Calu3 (cell line): Measurements from ENCODE around the gene FGFR1OP2. TPM values are rescaled to one million over a fixed set of nuclear protein-coding genes. Genes with fewer than 3 reads are reported as not detected.
A peak's percentile ranks its signal among the peaks of the same experiment; 100 is the strongest.

Experiments
- BruUV-seq: library from RNA; stranded (reverse); fragments of 400-500 nt; replicated peaks from 2 replicates; lab custom pipeline; 2021; lab: Mats Ljungman, UMichigan
- CTCF ChIA-PET: fragments of 300-600 bp; sonication (Branson Sonifier 250); formaldehyde crosslinking; loops from one replicate; lab custom pipeline; 2022; ENCODE audit warnings: antibody characterized with exemption; lab: Charles Lee
- DNase-seq: peaks from one replicate; pipeline ENCODE4 v3.0.0; 2022
- H3K27ac Mint-ChIP-seq: one replicate; pipeline ENCODE4 v1.8.0; 2022; ENCODE audit warnings: mixed read lengths; ENCODE audit not compliant: unreplicated experiment
- H3K27me3 Mint-ChIP-seq: one replicate; pipeline ENCODE4 v1.8.0; 2022; ENCODE audit warnings: mixed read lengths; ENCODE audit not compliant: unreplicated experiment
- H3K36me3 Mint-ChIP-seq: one replicate; pipeline ENCODE4 v1.8.0; 2022; ENCODE audit warnings: mild to moderate bottlenecking, moderate library complexity, mixed read lengths; ENCODE audit not compliant: insufficient read depth, unreplicated experiment
- H3K4me1 Mint-ChIP-seq: one replicate; pipeline ENCODE4 v1.8.0; 2022; ENCODE audit warnings: mild to moderate bottlenecking, low read depth, mixed read lengths; ENCODE audit not compliant: unreplicated experiment
- H3K4me3 Mint-ChIP-seq: one replicate; pipeline ENCODE4 v1.8.0; 2022; ENCODE audit warnings: mild to moderate bottlenecking, low read depth, moderate library complexity, mixed read lengths; ENCODE audit not compliant: unreplicated experiment
- H3K9me3 Mint-ChIP-seq: one replicate; pipeline ENCODE4 v1.8.0; 2022; ENCODE audit warnings: low read depth, mixed read lengths; ENCODE audit not compliant: unreplicated experiment
- CTCF ChIP-seq: fragments of 200-600 bp; IDR thresholded peaks from one replicate; pipeline ENCODE4 v1.8.0; 2022; ENCODE audit warnings: antibody characterized with exemption; ENCODE audit not compliant: unreplicated experiment
- intact Hi-C: fragments of 100-400 bp; cut with micrococcal nuclease; formaldehyde crosslinking; loops from one replicate; pipeline ENCODE4 v1.10.0; 2022; ENCODE audit not compliant: unreplicated experiment
- total RNA-seq: library from RNA; stranded (reverse); gene quantifications from 2 replicates; pipeline ENCODE4 v1.2.3, GENCODE V29; 2022

FGFR1OP2 gene
- total RNA-seq, 1 experiment from 2014 or later: 37.5 TPM

GRCh38 chr12:26935636-26936378 is 2.5 kb upstream of the FGFR1OP2 start:
- Mint-ChIP-seq H3K4me3 (peak overlapping the region; percentile 94), H3K36me3 (peaks cover 32% of the 10 kb centered on the region), H3K27me3 (no peaks in the 10 kb centered on the region), H3K9me3 (no peaks in the 10 kb centered on the region), H3K27ac (no peak overlapping the region), H3K4me1 (peaks cover 29% of the 10 kb centered on the region)
- no peak for DNase-seq
- intact Hi-C loops: loop anchor here (5.0 kb wide), 1 partner anchor 76 kb away; the partner anchor contains the start of gene TM7SF3
- BruUV-seq: no TSS peak
- no peak for TF ChIP-seq CTCF
- CTCF ChIA-PET: interaction anchor here (0.6 kb wide), 2 partner anchors 30 to 392 kb away, joined by 3 to 5 read pairs; no protein-coding TSS in a partner anchor

GRCh38 chr12:26936559-26937442 is 1.5 kb upstream of the FGFR1OP2 start:
- TF ChIP-seq CTCF: no peak
- peak overlapping the region; percentile 94 for H3K4me3 Mint-ChIP-seq
- H3K36me3 Mint-ChIP-seq: peaks cover 32% of the 10 kb centered on the region
- H3K9me3 Mint-ChIP-seq: no peaks in the 10 kb centered on the region
- CTCF ChIA-PET: interaction anchor here (0.6 kb wide), 1 partner anchor 391 kb away, joined by 5 read pairs; no protein-coding TSS in a partner anchor
- peak overlapping the region; percentile 95 for H3K27ac Mint-ChIP-seq
- no peaks in the 10 kb centered on the region for H3K27me3 Mint-ChIP-seq
- H3K4me1 Mint-ChIP-seq: peaks cover 29% of the 10 kb centered on the region
- intact Hi-C loops: loop anchor here (5.0 kb wide), 1 partner anchor 76 kb away; the partner anchor contains the start of gene TM7SF3
- no peak for DNase-seq
- no TSS peak for BruUV-seq

- H3K4me3 Mint-ChIP-seq: peak overlapping the region; percentile 94
- H3K27ac Mint-ChIP-seq: peak overlapping the region; percentile 95
- intact Hi-C loops: loop anchor here (5.0 kb wide), 1 partner anchor 75 kb away; the partner anchor contains the start of gene TM7SF3
- BruUV-seq: TSS peak; percentile 40
- no peak for DNase-seq
- H3K4me1 Mint-ChIP-seq: peaks cover 29% of the 10 kb centered on the region
- CTCF ChIA-PET: no interaction called here
- no peaks in the 10 kb centered on the region for H3K27me3 Mint-ChIP-seq
- H3K36me3 Mint-ChIP-seq: peaks cover 32% of the 10 kb centered on the region
- TF ChIP-seq CTCF: no peak
- H3K9me3 Mint-ChIP-seq: no peaks in the 10 kb centered on the region
These were observed 817 bp upstream of the FGFR1OP2 start for GRCh38 chr12:26937443-26937862.

- DNase-seq: no peak
- peak overlapping the region; percentile 95 for H3K27ac Mint-ChIP-seq
- intact Hi-C loops: loop anchor here (5.0 kb wide), 1 partner anchor 74 kb away; the partner anchor contains the start of gene TM7SF3
- CTCF ChIA-PET: interaction anchor here (0.5 kb wide), 1 partner anchor 367 kb away, joined by 3 read pairs; no protein-coding TSS in a partner anchor
- TF ChIP-seq CTCF: no peak
- H3K36me3 Mint-ChIP-seq: peaks cover 32% of the 10 kb centered on the region
- H3K4me3 Mint-ChIP-seq: peak overlapping the region; percentile 94
- peaks cover 21% of the 10 kb centered on the region for H3K4me1 Mint-ChIP-seq
- no peaks in the 10 kb centered on the region for H3K9me3 Mint-ChIP-seq
- BruUV-seq: no TSS peak
- no peaks in the 10 kb centered on the region for H3K27me3 Mint-ChIP-seq
These were observed 412 bp downstream of the FGFR1OP2 start for GRCh38 chr12:26938701-26939062.
